IPS DF 19.7 (cell line): Measurements from ENCODE around the gene AMBP.

Experiments used
- DNase-seq: peaks from one replicate; pipeline ENCODE4 v3.0.0-alpha.2; 2013; ENCODE audit warnings: low read depth, low spot score

AMBP gene

GRCh38 chr9:114072184-114073140 is 5.6 kb downstream of the AMBP start:
- DNase-seq: no peak

- DNase-seq: no peak
These were observed 6.8 kb downstream of the AMBP start for GRCh38 chr9:114071197-114071795.

DNA sequence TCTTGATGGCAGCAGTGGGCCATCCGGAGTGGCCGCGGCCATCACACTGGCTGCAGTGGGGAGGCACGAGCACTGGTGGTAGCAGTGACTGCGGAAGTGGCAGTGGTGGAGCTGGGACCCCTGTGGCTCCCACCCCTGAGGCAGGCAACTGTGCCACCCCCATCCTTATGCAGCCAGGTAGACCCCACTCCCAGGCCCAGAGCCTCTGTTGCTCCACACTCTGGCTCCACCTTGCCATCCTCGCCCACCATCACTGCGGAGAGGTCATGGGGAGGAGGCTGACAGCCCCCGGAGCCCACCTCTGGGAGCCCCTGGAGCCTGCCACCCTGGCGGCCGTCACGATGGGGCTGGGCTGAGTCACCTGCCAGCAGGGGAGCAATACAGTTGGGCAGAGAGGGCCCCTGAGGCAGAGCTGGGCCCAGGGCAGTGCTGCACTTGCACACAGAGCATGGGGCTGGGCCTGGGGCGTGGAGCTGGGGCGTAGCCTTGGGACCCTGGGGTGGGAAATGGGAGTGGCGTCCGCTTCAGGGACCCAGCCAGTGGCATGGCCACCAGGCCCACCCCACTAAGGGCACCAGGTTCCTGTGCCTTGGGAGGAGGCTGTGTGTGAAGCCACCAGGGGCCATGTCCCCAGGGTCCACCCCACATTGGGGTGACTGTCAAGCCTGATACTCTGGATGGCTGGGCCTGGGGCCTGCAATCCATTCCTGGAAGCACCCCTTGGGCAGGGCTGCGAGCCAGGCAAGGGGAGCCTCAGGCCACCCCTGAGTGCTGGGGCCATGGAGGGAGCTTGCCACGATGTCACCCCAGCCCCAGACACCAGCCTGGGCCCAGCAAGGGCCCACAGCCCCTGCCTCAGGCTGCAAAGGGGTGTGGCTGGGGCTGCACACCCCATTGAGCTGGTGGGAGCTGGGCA is 7.7 kb downstream of the AMBP start:
- no peak for DNase-seq

DNA sequence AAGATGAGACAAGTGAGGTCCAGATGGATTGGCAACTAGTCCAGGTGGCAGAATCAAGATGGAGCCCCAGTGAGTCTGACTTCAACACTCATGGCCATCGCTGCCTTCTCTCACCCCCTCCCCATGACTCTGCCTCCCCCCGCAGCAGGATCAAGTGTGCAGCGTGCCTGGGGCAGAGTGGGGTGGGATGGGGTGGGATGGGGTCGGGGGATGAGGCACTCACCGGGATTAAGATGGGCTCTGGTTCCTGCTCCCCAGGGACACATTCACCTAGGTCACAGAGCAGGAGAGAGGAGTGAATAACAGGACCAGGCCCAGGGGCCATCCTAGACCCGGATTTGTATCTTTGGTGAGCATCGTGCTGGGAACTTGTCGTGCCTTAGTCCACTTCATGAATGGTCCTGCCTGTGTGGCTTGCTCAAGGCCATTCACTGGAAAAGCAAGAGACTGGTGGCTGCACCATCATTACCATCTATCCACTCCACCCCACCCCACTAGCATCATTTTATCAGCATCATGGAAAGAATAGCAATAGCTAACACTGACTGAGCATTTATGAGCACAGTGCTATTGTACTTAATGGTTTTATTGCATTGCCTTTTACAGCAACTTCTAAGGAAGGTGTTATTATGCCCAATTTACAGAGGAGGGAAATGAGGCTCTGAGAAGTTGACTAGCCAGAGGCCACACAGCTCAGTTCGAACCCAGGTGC is 8.5 kb downstream of the AMBP start:
- no peak for DNase-seq

DNA sequence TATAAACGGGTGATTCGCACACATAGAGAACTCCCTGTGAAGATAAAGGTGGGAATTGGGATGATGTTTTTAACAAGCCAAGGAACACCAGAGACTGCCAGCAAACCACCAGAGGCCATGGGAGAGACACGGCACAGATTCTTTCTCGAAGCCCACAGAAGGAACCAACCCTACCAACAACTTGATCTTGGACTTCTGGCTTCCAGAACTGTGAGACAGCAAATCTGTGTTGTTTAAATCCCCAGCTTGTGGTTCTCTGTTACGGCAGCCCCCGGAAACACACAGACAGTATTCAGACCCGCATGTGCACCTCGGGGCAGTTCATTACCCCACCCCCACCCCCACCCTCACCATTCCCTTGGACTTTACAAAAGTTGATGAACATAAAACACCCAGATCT is 12.8 kb downstream of the AMBP start:
- DNase-seq: no peak

DNA sequence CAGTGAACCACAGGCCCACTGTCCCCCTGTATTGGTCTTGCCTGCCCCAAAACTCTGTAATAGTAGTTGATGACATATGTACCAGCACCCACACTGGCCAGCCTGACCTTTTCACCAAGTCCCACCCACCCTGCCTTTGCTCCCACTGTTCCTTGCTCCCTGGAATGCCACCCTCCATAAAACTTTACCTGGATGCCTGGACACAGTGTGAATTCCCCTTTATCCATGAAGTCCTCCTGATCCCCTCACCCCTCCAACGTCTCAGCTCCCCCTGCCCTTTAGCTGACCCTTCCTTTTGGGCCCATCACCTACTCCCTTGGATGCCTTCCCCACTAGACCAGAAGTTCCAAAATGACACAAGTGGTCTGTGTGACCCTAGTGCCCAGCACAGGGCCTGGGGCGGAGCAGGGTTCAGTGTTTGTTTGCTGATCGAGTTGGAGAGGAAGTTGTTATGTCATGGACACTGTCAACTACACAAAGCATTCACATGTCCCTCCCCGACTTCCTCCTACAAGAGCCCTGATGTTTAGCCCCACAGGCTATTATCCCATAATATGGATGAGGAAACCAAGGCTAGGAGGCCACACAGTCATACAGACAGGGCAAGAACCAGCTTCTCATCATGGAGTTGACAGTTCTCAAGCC is 16.1 kb downstream of the AMBP start:
- DNase-seq: no peak

- DNase-seq: no peak
These were observed 16.8 kb downstream of the AMBP start for GRCh38 chr9:114061292-114061691.

DNA sequence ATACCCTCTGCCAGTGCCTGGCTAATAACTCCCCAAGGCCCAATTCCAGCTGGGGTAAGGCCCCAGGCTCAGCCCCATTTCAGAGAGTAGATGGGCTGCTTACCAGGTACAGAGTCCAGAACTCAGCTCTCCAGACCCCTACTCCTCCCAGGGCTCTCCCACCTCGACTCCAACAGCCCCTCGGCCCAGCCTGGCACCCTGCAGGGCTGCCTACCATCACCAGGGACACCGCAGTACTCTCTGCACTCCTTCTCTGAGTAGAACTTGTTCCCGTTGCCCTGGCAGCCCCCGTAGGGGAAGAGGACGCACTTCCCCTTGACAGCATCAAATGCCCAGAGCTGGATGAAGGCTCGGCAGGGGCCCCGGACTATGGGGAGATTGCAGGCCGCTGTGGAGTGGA is 17.4 kb downstream of the AMBP start:
- DNase-seq: no peak

- no peak for DNase-seq
These were observed 18.0 kb downstream of the AMBP start for GRCh38 chr9:114060070-114060469.

GRCh38 chr9:114059047-114059803 is 18.9 kb downstream of the AMBP start:
- no peak for DNase-seq

DNA sequence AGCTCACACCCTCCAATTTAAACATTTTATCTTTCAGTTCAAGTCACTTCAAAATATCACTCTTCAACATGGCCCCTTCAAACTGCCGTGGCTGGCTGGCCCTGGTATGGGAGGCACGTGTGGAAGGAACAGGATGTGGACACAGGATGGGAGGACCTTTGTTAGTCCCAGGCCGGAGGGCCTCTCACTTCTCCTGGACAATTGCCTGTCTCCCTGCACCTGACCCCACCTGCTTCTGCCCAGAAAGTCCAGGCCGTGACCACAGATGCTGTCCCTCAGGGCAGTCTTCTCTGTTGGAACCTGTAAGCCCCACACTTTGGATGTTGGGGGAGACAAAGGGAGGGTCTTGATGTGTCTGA is 19.4 kb downstream of the AMBP start:
- no peak for DNase-seq

DNA sequence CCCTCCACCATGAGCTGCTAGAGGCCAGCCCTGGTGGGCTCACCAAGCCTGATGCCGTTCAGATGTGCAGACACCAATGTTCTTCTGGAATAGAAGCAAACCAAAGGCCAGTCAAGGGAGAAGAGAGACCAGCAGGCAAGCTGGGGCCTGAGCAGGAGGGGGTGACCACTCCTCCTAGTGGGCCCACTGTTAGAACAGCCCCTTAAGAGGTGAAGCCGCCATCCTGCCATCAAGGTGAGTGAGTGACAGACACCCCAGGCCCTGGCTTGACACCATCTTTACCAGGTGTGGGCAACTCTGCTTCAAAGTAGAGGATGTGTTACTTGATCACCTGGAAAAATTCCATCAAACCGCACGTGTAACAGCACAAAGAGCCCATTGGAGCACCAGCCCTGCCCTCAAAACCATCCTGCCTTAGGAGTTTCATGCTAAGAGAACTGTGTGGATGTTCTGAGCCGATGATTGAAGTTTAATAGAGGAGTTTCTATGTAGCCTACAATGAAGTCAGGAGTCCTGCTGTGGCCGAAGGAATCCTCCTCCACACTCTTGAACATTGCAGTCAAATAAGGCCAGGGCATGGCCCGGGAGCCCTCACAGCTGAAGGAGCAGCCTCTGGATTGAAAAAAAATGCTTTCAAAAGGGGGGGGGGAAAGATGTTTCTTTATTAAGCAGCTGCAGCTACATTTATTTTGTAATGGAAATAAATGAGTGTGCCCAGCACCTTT is 20.8 kb downstream of the AMBP start:
- DNase-seq: no peak

DNA sequence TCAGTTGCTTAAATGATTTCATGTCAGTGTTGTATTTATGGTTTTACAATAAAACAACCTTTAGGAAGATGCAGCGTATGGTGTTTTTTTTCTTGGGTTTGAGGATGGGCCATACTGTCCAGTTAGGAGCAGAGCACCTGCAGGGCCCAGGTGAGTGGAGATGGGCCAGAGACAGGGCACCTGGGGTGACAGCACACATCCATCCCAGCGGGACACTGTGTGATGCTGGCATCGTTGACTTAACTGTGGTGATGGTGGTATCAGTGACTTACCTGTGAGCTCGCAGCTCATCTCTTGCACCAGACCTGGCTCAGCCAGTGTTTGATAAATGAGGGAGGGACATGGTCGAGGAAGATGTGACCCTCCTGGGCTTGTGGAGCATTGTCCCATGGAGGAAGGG is 21.6 kb downstream of the AMBP start:
- no peak for DNase-seq

DNA sequence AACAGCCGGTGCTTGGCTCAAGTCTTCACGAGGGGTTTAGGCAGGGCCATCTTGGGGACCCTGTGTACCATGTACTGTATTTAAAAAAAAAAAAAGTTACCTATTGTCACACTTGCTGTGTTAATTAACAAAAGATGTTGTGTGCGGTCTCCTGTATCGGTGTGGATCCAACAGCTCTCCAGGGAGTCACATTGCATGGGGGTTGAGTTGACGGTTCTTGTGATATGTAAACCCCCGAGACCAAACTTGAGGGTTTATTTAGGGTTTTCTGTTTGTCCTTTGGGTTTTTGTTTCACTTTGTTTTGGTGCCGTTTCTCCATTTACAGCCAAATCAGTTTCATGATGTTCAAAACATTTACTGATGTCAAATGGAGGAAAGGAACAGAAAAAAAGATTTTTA is 22.2 kb downstream of the AMBP start:
- DNase-seq: no peak

DNA sequence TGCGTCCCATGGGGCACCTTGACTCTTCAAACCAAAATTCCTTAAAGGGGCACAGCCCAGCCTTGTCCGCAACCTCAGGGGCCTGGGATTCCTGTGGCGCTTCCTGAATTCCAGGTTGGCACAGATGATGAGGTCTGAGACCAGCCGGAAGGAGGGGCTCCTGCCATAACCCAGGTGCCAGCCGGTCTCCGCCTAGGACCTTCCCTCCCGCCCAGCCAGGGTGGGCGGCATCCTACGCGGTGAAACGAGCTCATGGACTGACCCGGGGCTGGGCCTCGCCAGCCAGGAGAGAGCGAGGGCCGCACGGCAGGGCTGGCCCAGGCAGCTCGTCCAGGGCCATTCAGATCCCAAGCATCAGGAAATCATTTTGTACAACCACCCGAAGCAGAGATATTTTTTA is 23.0 kb downstream of the AMBP start:
- no peak for DNase-seq

- no peak for DNase-seq
These were observed 23.9 kb downstream of the AMBP start for GRCh38 chr9:114054191-114054690.

DNA sequence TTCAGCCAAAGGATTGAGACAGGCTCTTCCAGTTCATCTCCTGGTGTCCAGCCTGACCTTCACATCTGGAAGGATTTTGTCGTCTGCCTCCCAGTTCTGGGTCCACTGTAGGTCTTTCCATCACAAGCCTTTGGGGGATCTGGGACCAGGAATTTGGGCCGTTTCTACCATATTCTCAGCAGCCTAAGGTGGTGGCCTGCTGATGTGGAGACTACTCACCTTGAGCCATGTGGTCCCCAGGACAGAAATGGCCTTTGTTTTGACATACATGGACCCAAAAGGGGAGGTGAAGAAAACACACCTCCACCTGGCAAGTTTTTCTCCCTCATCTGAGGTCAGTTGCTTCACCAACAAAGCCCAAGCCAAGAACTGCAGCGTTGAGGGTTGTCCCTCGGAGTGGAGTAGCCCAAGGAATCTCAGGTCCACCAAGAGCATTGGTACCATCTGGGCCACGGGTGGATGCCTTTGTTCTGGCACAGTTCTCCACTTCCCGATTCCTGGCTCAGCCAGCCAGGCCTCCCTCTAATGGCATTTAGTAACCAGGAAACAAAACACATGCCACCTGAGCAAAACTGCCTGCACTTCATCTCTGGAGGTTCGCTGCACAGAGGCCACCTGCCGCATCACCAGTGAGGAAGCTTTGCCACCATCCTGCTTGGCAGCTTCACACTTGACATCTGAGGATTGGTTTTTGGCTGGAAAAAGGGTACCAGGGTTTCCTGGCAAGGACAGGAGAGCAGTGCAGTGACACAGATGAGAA is 24.7 kb downstream of the AMBP start:
- no peak for DNase-seq

DNA sequence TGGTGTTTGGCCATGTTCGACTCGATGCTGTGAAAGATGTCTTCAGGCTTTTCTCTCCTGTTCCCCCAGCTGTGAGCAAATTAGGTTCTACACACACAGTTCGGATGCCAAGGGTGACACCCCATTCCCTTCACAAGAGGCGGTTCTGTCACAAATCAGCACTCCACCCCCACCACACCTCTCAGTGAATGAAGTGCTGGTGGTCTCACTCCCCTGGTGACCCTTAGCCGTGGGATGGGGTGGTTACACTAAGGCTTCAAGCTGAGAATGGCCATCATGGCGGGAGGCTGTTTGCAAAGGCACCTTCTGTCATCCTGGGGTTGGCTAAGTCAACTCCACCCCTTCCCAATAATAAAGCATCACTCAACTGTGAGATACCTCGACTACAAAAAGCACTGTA is 26.4 kb downstream of the AMBP start:
- DNase-seq: no peak

DNA sequence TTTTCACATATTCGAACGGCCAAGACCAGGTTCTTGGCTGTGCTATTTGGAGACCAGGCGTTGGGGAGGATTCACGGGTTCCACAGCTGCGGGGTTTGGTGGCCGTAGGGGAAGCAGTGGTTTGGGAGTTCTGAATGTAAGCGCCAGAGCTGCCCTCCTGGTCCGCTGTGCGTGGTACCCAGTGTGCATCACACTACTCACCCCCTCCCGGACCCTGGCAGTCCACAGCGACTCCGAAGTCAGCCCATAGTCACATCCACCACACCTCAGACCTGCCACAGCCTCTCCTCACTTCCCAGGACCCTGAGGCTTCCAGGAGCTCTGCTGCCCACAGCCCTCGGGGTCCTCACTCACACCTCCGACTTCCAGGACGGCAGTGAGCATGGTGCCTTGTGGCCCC is 26.8 kb downstream of the AMBP start:
- no peak for DNase-seq
